ENCODE measurements around the gene GPR61. TPM values are rescaled to one million over a fixed set of nuclear protein-coding genes. Genes with fewer than 3 reads are reported as not detected.

GPR61 gene
- total RNA-seq, 1 donor from 2014 or later: not detected

GRCh38 chr1:109514846-109515245 lies 24.8 kb upstream of the GPR61 start:
- Mint-ChIP-seq H3K4me3 (ENCODE audit: unreplicated experiment) (no peak overlapping the region), H3K27me3 (ENCODE audit: unreplicated experiment) (peaks cover 14% of the 10 kb centered on the region), H3K27ac (ENCODE audit: unreplicated experiment) (no peak overlapping the region), H3K36me3 (ENCODE audit: low read depth, unreplicated experiment) (no peaks in the 10 kb centered on the region), H3K4me1 (ENCODE audit: unreplicated experiment) (peaks cover 8% of the 10 kb centered on the region), H3K9me3 (ENCODE audit: unreplicated experiment) (no peaks in the 10 kb centered on the region)
- DNase-seq (ENCODE audit: low spot score): no peak
- TF ChIP-seq, protein P1, sequence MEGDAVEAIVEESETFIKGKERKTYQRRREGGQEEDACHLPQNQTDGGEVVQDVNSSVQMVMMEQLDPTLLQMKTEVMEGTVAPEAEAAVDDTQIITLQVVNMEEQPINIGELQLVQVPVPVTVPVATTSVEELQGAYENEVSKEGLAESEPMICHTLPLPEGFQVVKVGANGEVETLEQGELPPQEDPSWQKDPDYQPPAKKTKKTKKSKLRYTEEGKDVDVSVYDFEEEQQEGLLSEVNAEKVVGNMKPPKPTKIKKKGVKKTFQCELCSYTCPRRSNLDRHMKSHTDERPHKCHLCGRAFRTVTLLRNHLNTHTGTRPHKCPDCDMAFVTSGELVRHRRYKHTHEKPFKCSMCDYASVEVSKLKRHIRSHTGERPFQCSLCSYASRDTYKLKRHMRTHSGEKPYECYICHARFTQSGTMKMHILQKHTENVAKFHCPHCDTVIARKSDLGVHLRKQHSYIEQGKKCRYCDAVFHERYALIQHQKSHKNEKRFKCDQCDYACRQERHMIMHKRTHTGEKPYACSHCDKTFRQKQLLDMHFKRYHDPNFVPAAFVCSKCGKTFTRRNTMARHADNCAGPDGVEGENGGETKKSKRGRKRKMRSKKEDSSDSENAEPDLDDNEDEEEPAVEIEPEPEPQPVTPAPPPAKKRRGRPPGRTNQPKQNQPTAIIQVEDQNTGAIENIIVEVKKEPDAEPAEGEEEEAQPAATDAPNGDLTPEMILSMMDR (IDR thresholded peaks at IDR 0.05; ENCODE audit: unreplicated experiment): no peak

- H3K27ac Mint-ChIP-seq (ENCODE audit: unreplicated experiment): no peak overlapping the region
- peaks cover 8% of the 10 kb centered on the region for H3K4me1 Mint-ChIP-seq (ENCODE audit: unreplicated experiment)
- peaks cover 9% of the 10 kb centered on the region for H3K27me3 Mint-ChIP-seq (ENCODE audit: unreplicated experiment)
- DNase-seq (ENCODE audit: low spot score): no peak
- no peak overlapping the region for H3K4me3 Mint-ChIP-seq (ENCODE audit: unreplicated experiment)
- no peaks in the 10 kb centered on the region for H3K9me3 Mint-ChIP-seq (ENCODE audit: unreplicated experiment)
- TF ChIP-seq, protein P1 (IDR thresholded peaks at IDR 0.05; ENCODE audit: unreplicated experiment): no peak
- H3K36me3 Mint-ChIP-seq (ENCODE audit: low read depth, unreplicated experiment): no peaks in the 10 kb centered on the region
Observed at GRCh38 chr1:109516872-109517271, 22.8 kb upstream of the GPR61 start.

DNA sequence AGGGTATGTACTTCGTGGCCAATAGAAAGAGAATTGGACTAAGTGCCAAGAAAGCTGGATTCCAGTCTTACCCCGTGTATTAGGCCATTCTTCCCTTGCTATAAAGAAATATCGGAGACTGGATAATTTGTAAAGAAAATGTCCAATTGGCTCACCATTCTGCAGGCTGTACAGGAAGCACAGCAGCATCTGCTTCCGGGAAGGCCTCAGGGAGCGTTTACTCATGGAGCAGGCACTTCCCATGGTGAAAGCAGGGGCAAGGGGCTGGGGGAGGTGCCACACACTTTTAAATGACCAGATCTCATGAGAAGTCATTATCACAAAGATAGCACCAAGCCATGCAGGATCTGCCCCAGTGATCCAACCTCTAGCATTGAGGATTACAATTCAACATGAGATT lies 22.3 kb upstream of the GPR61 start:
- Mint-ChIP-seq H3K4me1 (ENCODE audit: unreplicated experiment) (peaks cover 8% of the 10 kb centered on the region), H3K9me3 (ENCODE audit: unreplicated experiment) (no peaks in the 10 kb centered on the region), H3K4me3 (ENCODE audit: unreplicated experiment) (no peak overlapping the region), H3K27me3 (ENCODE audit: unreplicated experiment) (peaks cover 8% of the 10 kb centered on the region), H3K36me3 (ENCODE audit: low read depth, unreplicated experiment) (no peaks in the 10 kb centered on the region), H3K27ac (ENCODE audit: unreplicated experiment) (no peak overlapping the region)
- TF ChIP-seq, protein P1 (IDR thresholded peaks at IDR 0.05; ENCODE audit: unreplicated experiment): no peak
- DNase-seq (ENCODE audit: low spot score): no peak

DNA sequence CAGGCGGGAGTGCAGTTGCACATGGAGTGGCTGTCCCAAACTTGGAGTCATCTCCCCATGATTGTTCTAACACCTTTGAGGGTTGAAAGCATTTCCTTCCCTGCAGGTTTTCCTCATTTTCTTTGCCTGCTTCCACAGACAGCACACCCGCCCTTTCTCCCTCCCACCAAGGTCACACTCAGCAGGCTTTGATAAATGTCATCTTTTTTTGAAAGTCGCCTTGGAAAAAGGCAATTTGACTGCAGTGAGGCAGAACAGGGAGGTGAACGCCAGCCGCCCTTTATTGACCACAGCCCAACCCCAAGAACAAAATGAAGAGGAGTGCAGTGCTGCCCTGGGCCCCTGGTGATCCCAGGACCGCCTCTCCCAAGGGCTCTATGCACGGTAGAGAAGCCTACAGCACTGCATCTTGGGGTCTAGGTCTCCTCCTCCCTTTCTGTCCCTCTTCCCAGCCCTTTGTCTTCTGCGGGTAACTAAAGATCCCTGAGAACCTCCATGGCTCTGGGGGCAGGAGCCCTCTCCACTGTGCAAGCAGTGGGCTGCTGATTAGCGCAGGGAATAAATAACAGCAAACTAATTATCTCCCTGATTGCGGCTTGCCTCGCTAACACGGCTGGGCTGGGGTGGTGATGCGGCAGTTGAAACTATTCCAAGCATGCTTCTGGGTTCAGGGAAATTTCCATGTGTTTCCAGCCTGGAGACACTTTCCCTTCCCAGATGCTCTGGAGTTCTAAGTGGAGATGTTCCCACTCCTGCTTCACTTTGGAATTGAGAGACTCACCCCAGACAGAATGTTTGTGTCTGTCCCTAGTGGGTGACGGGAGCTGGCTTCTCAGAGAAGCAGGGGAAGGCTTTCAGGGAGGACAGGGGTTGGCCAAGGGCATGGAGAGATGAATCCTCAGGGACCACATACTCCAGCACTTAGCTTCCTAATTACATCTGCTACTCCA lies 18.4 kb upstream of the GPR61 start:
- Mint-ChIP-seq H3K36me3 (ENCODE audit: low read depth, unreplicated experiment) (no peaks in the 10 kb centered on the region), H3K27me3 (ENCODE audit: unreplicated experiment) (peaks cover 8% of the 10 kb centered on the region), H3K27ac (ENCODE audit: unreplicated experiment) (no peak overlapping the region), H3K4me3 (ENCODE audit: unreplicated experiment) (no peak overlapping the region), H3K9me3 (ENCODE audit: unreplicated experiment) (no peaks in the 10 kb centered on the region), H3K4me1 (ENCODE audit: unreplicated experiment) (peaks cover 8% of the 10 kb centered on the region)
- TF ChIP-seq, protein P1 (IDR thresholded peaks at IDR 0.05; ENCODE audit: unreplicated experiment): no peak
- no peak for DNase-seq (ENCODE audit: low spot score)

GRCh38 chr1:109522026-109522425 lies 17.6 kb upstream of the GPR61 start:
- H3K27me3 Mint-ChIP-seq (ENCODE audit: unreplicated experiment): peaks cover 6% of the 10 kb centered on the region

More at GRCh38 chr1:109522026-109522425, 17.6 kb upstream of the GPR61 start:
- Mint-ChIP-seq H3K4me1 (ENCODE audit: unreplicated experiment) (peaks cover 6% of the 10 kb centered on the region), H3K36me3 (ENCODE audit: low read depth, unreplicated experiment) (no peaks in the 10 kb centered on the region), H3K9me3 (ENCODE audit: unreplicated experiment) (no peaks in the 10 kb centered on the region), H3K4me3 (ENCODE audit: unreplicated experiment) (no peak overlapping the region), H3K27ac (ENCODE audit: unreplicated experiment) (no peak overlapping the region)
- DNase-seq (ENCODE audit: low spot score): no peak
- TF ChIP-seq, protein P1 (IDR thresholded peaks at IDR 0.05; ENCODE audit: unreplicated experiment): no peak
